GM12873 (cell line): ENCODE data around the gene SEC61B.

Experiments
- CTCF ChIP-seq: IDR thresholded peaks from 2 replicates; pipeline ENCODE4 v1.5.1; 2012; ENCODE audit warnings: low read depth, mild to moderate bottlenecking, moderate library complexity, low read length, control low read depth; ENCODE audit not compliant: insufficient read depth; ENCODE audit errors: missing control alignments

Gene SEC61B

GRCh38 chr9:99221621-99222415 lies at the start of gene SEC61B, which contains the start of gene ALG2:
Gene SEC61B (plus strand): TSS chr9:99222282. CDS start chr9:99222364, 82 bp downstream.
Gene ALG2 (minus strand): TSS chr9:99221942. CDS start chr9:99221894, 48 bp downstream.
- TF ChIP-seq CTCF, result no peak

- no peak for TF ChIP-seq CTCF
Measured at GRCh38 chr9:99173570-99174504, 48.2 kb upstream of the SEC61B start.

- TF ChIP-seq CTCF, result no peak
Measured at GRCh38 chr9:99176527-99177013, 45.5 kb upstream of the SEC61B start.

GRCh38 chr9:99177576-99178366 lies 44.3 kb upstream of the SEC61B start:
- TF ChIP-seq CTCF, result no peak

- TF ChIP-seq CTCF, result no peak
Measured at GRCh38 chr9:99178912-99179872, 42.9 kb upstream of the SEC61B start.

- TF ChIP-seq CTCF, result no peak
Measured at GRCh38 chr9:99180199-99180598, 41.9 kb upstream of the SEC61B start.
